ENCODE data around the gene KLHL17. TPM values are rescaled to one million over a fixed set of nuclear protein-coding genes. Genes with fewer than 3 reads are reported as not detected.

Gene KLHL17
- polyA plus RNA-seq, 5 donors: 7.0 to 16.2 (median 12.0) TPM

Other genes with a start within 250 kb of the KLHL17 start
- gene SAMD11, start 36.7 kb upstream of the KLHL17 start, polyA plus RNA-seq (ENCODE audit: insufficient read depth in 1 of 5, insufficient read length in 5 of 5, low replicate concordance in 1 of 5): 10 to 100 TPM; 23.2 to 66.4 (median 32.9) TPM
- gene NOC2L, start 1.3 kb upstream of the KLHL17 start, polyA plus RNA-seq (ENCODE audit: insufficient read depth in 1 of 5, insufficient read length in 5 of 5, low replicate concordance in 1 of 5): 10 to 100 TPM; 42.3 to 62.0 (median 55.2) TPM
- gene PLEKHN1, start 5.9 kb downstream of the KLHL17 start, polyA plus RNA-seq (ENCODE audit: insufficient read depth in 1 of 5, insufficient read length in 5 of 5, low replicate concordance in 1 of 5): 1 to 10 TPM in 1 of 5 donors, under 1 TPM in 4; 0.24 to 1.1 (median 0.45) TPM
- gene PERM1, start 21.5 kb downstream of the KLHL17 start, polyA plus RNA-seq (ENCODE audit: insufficient read depth in 1 of 5, insufficient read length in 5 of 5, low replicate concordance in 1 of 5): under 1 TPM; 0.14 to 0.55 (median 0.19) TPM
- gene HES4, start 39.5 kb downstream of the KLHL17 start, polyA plus RNA-seq (ENCODE audit: insufficient read depth in 1 of 5, insufficient read length in 5 of 5, low replicate concordance in 1 of 5): 10 to 100 TPM in 2 of 5 donors, 1 to 10 TPM in 3; 4.9 to 17.7 (median 5.7) TPM
- gene ISG15, start 52.9 kb downstream of the KLHL17 start, polyA plus RNA-seq (ENCODE audit: insufficient read depth in 1 of 5, insufficient read length in 5 of 5, low replicate concordance in 1 of 5): 10 to 100 TPM in 3 of 5 donors, 1 to 10 TPM in 2; 7.8 to 20.2 (median 11.1) TPM
- 100 to 1,000 TPM in 4 of 5 donors, 10 to 100 TPM in 1; 95.1 to 196 (median 121) TPM for gene AGRN, start 59.5 kb downstream of the KLHL17 start, polyA plus RNA-seq (ENCODE audit: insufficient read depth in 1 of 5, insufficient read length in 5 of 5, low replicate concordance in 1 of 5)
- under 1 TPM; 0.06 to 0.22 (median 0.13) TPM for gene RNF223, start 113.7 kb downstream of the KLHL17 start, polyA plus RNA-seq (ENCODE audit: insufficient read depth in 1 of 5, insufficient read length in 5 of 5, low replicate concordance in 1 of 5)
- 10 to 100 TPM in 2 of 5 donors, 1 to 10 TPM in 3; 6.8 to 17.5 (median 10.0) TPM for gene C1orf159, start 155.5 kb downstream of the KLHL17 start, polyA plus RNA-seq (ENCODE audit: insufficient read depth in 1 of 5, insufficient read length in 5 of 5, low replicate concordance in 1 of 5)
- 1 to 10 TPM in 4 of 5 donors, under 1 TPM in 1; 0.47 to 2.9 (median 1.7) TPM for gene TTLL10, start 213.3 kb downstream of the KLHL17 start, polyA plus RNA-seq (ENCODE audit: insufficient read depth in 1 of 5, insufficient read length in 5 of 5, low replicate concordance in 1 of 5)
- 1 to 10 TPM in 1 of 5 donors, under 1 TPM in 4; 0.28 to 1.4 (median 0.93) TPM for gene TNFRSF18, start 246.0 kb downstream of the KLHL17 start, polyA plus RNA-seq (ENCODE audit: insufficient read depth in 1 of 5, insufficient read length in 5 of 5, low replicate concordance in 1 of 5)